ENCODE measurements around the gene ANKRD33. TPM values are rescaled to one million over a fixed set of nuclear protein-coding genes. Genes with fewer than 3 reads are reported as not detected.

Gene ANKRD33
- total RNA-seq, 1 experiment from 2014 or later, result not detected

- no TSS peak for BruUV-seq (replicated peaks)
- no peak overlapping the region for H3K27ac ChIP-seq (ENCODE audit: low read depth, low read length, poor library complexity, severe bottlenecking)
- TF ChIP-seq CTCF (conservative IDR thresholded peaks at IDR 0.05; ENCODE audit: low read depth, low read length), result no peak
- no peak for TF ChIP-seq EZH2 (IDR thresholded peaks at IDR 0.05; ENCODE audit: borderline replicate concordance, low read depth, low read length, poor library complexity, severe bottlenecking)
- H3K4me3 ChIP-seq (ENCODE audit: low read depth, low read length, poor library complexity, severe bottlenecking), result no peak overlapping the region
- no peaks in the 10 kb centered on the region for H3K9me3 ChIP-seq (ENCODE audit: low read depth, low read length, poor library complexity, severe bottlenecking)
- no peaks in the 10 kb centered on the region for H3K36me3 ChIP-seq (ENCODE audit: insufficient read depth, low read length, poor library complexity, severe bottlenecking)
- no peak for DNase-seq (ENCODE audit: low spot score)
- ChIA-PET CTCF (interaction anchor here (0.6 to 1.6 kb wide), 7 partner anchors 10 to 453 kb away, joined by 3 to 11 read pairs (median 4); no protein-coding TSS in a partner anchor), POLR2A (ENCODE audit: low non-redundant PET) (no interaction called here)
- peaks cover 16% of the 10 kb centered on the region for H3K4me1 ChIP-seq (ENCODE audit: insufficient read depth, low read length, poor library complexity, severe bottlenecking)
- H3K27me3 ChIP-seq (replicated peaks; ENCODE audit: insufficient read depth, low read depth, low read length, poor library complexity), result no peaks in the 10 kb centered on the region
- intact Hi-C loops (cut with micrococcal nuclease; ENCODE audit: unreplicated experiment), result loop anchor here (2.0 to 10.0 kb wide), 2 partner anchors 340 to 454 kb away; no protein-coding TSS in a partner anchor
Observed at GRCh38 chr12:51874486-51874885, 13.4 kb upstream of the ANKRD33 start.

- no peak for DNase-seq (ENCODE audit: low spot score)
- no peak overlapping the region for H3K4me3 ChIP-seq (ENCODE audit: low read depth, low read length, poor library complexity, severe bottlenecking)
- intact Hi-C loops (cut with micrococcal nuclease; ENCODE audit: unreplicated experiment), result loop anchor here (5.0 to 10.0 kb wide), 2 partner anchors 57 to 344 kb away; no protein-coding TSS in a partner anchor
- POLR2A ChIA-PET (ENCODE audit: low non-redundant PET), result no interaction called here
- no peaks in the 10 kb centered on the region for H3K9me3 ChIP-seq (ENCODE audit: low read depth, low read length, poor library complexity, severe bottlenecking)
- peaks cover 5% of the 10 kb centered on the region for H3K4me1 ChIP-seq (ENCODE audit: insufficient read depth, low read length, poor library complexity, severe bottlenecking)
- no TSS peak for BruUV-seq (replicated peaks)
- no peak overlapping the region for H3K27ac ChIP-seq (ENCODE audit: low read depth, low read length, poor library complexity, severe bottlenecking)
- CTCF ChIA-PET, result no interaction called here
- H3K36me3 ChIP-seq (ENCODE audit: insufficient read depth, low read length, poor library complexity, severe bottlenecking), result no peaks in the 10 kb centered on the region
- TF ChIP-seq EZH2 (IDR thresholded peaks at IDR 0.05; ENCODE audit: borderline replicate concordance, low read depth, low read length, poor library complexity, severe bottlenecking) (no peak), CTCF (conservative IDR thresholded peaks at IDR 0.05; ENCODE audit: low read depth, low read length) (no peak)
- no peaks in the 10 kb centered on the region for H3K27me3 ChIP-seq (replicated peaks; ENCODE audit: insufficient read depth, low read depth, low read length, poor library complexity)
Observed at GRCh38 chr12:51879102-51879501, 8.8 kb upstream of the ANKRD33 start.

- ChIA-PET POLR2A (ENCODE audit: low non-redundant PET) (no interaction called here), CTCF (no interaction called here)
- Histone ChIP-seq H3K4me1 (ENCODE audit: insufficient read depth, low read length, poor library complexity, severe bottlenecking) (no peaks in the 10 kb centered on the region), H3K4me3 (ENCODE audit: low read depth, low read length, poor library complexity, severe bottlenecking) (no peak overlapping the region), H3K9me3 (ENCODE audit: low read depth, low read length, poor library complexity, severe bottlenecking) (no peaks in the 10 kb centered on the region), H3K27ac (ENCODE audit: low read depth, low read length, poor library complexity, severe bottlenecking) (no peak overlapping the region), H3K27me3 (replicated peaks; ENCODE audit: insufficient read depth, low read depth, low read length, poor library complexity) (no peaks in the 10 kb centered on the region), H3K36me3 (ENCODE audit: insufficient read depth, low read length, poor library complexity, severe bottlenecking) (no peaks in the 10 kb centered on the region)
- TF ChIP-seq EZH2 (IDR thresholded peaks at IDR 0.05; ENCODE audit: borderline replicate concordance, low read depth, low read length, poor library complexity, severe bottlenecking) (no peak), CTCF (conservative IDR thresholded peaks at IDR 0.05; ENCODE audit: low read depth, low read length) (no peak)
- BruUV-seq (replicated peaks), result no TSS peak
- intact Hi-C loops (cut with micrococcal nuclease; ENCODE audit: unreplicated experiment), result no loop called here
- no peak for DNase-seq (ENCODE audit: low spot score)
Observed at GRCh38 chr12:51883295-51883694, 4.6 kb upstream of the ANKRD33 start.

Data from A673 (cell line).